OCI-LY1 (cell line): ENCODE measurements around the gene AKAP13.

ENCODE experiments used
- H2AFZ ChIP-seq: fragments of 200-600 bp; sonication (generic), shearing (Covaris generic); 2 replicates; pipeline ENCODE4 v1.6.0; 2014; ENCODE audit warnings: antibody characterized with exemption, mild to moderate bottlenecking, low read length
- H3F3A ChIP-seq: fragments of 200-600 bp; sonication (generic), shearing (Covaris generic); 2 replicates; pipeline ENCODE4 v1.6.0; 2014; ENCODE audit warnings: mild to moderate bottlenecking, antibody characterized with exemption, low read length, moderate library complexity; ENCODE audit not compliant: insufficient read depth
- H3K27ac ChIP-seq: fragments of 200-600 bp; sonication (generic); 2 replicates; pipeline ENCODE4 v1.5.1; 2014; ENCODE audit warnings: low read length, mixed run types, mild to moderate bottlenecking, low read depth; ENCODE audit not compliant: poor library complexity, severe bottlenecking
- H3K27me3 ChIP-seq: fragments of 200-600 bp; sonication (generic); 2 replicates; pipeline ENCODE4 v1.6.0; 2014; ENCODE audit warnings: antibody characterized with exemption, mild to moderate bottlenecking, low read length, moderate library complexity; ENCODE audit not compliant: insufficient read depth
- H3K36me3 ChIP-seq: fragments of 200-600 bp; sonication (generic); 2 replicates; pipeline ENCODE4 v1.6.1; 2014; ENCODE audit warnings: mild to moderate bottlenecking, antibody characterized with exemption, low read length, moderate library complexity, mixed read lengths; ENCODE audit not compliant: insufficient read depth
- H3K4me1 ChIP-seq: fragments of 200-600 bp; sonication (generic); 2 replicates; pipeline ENCODE4 v1.5.1; 2014; ENCODE audit warnings: mild to moderate bottlenecking, low read length, moderate library complexity; ENCODE audit not compliant: insufficient read depth, severe bottlenecking
- H3K4me2 ChIP-seq: fragments of 200-600 bp; sonication (generic), shearing (Covaris generic); 2 replicates; pipeline ENCODE4 v1.6.1; 2014; ENCODE audit warnings: low read length
- H3K4me3 ChIP-seq: fragments of 200-600 bp; sonication (generic); 2 replicates; pipeline ENCODE4 v1.5.1; 2014; ENCODE audit warnings: low read length, low read depth, mild to moderate bottlenecking, mixed read lengths; ENCODE audit not compliant: poor library complexity, severe bottlenecking
- H3K79me2 ChIP-seq: fragments of 200-600 bp; shearing (Covaris generic); 2 replicates; pipeline ENCODE4 v1.6.1; 2016; ENCODE audit warnings: mixed run types, low read length, mixed read lengths; ENCODE audit not compliant: insufficient read depth
- H3K9ac ChIP-seq: fragments of 200-600 bp; sonication (generic), shearing (Covaris generic); 2 replicates; pipeline ENCODE4 v1.6.1; 2014; ENCODE audit warnings: mild to moderate bottlenecking, low read length, mixed read lengths
- H3K9me2 ChIP-seq: fragments of 200-600 bp; sonication (generic), shearing (Covaris generic); 2 replicates; pipeline ENCODE4 v1.6.1; 2014; ENCODE audit warnings: low read depth, mild to moderate bottlenecking, low read length, mixed read lengths
- H3K9me3 ChIP-seq: fragments of 200-600 bp; shearing (Covaris generic); 2 replicates; pipeline ENCODE4 v1.6.1; 2014; ENCODE audit warnings: low read length, mixed read lengths
- H4K20me1 ChIP-seq: fragments of 200-600 bp; sonication (generic), shearing (Covaris generic); 2 replicates; pipeline ENCODE4 v1.6.0; 2016; ENCODE audit warnings: mild to moderate bottlenecking, low read length; ENCODE audit not compliant: insufficient read depth
- CTCF ChIP-seq: fragments of 200-600 bp; sonication (generic), shearing (Covaris generic); IDR thresholded peaks from 2 replicates; pipeline ENCODE4 v1.5.1; 2017; ENCODE audit warnings: mild to moderate bottlenecking, antibody characterized with exemption, low read length, moderate library complexity, mixed read lengths
- EZH2 ChIP-seq: fragments of 200-600 bp; sonication (generic), shearing (Covaris generic); IDR thresholded peaks from 2 replicates; pipeline ENCODE4 v1.8.0; 2017; ENCODE audit warnings: borderline replicate concordance, mixed run types, mild to moderate bottlenecking, antibody characterized with exemption, low read length, moderate library complexity, mixed read lengths

AKAP13 gene

GRCh38 chr15:85386261-85386660 is 5.9 kb downstream of the AKAP13 start:
- Histone ChIP-seq H3K36me3 (no peaks in the 10 kb centered on the region; the same call in 1 of the 2 replicates), H3K4me1 (peaks cover 79% of the 10 kb centered on the region), H3K79me2 (peaks cover 71% of the 10 kb centered on the region), H3K9ac (no peak overlapping the region), H3K27me3 (no peaks in the 10 kb centered on the region), H4K20me1 (no peaks in the 10 kb centered on the region), H3K9me2 (no peaks in the 10 kb centered on the region), H3K9me3 (no peaks in the 10 kb centered on the region), H3K27ac (no peak overlapping the region), H3K4me2 (no peak overlapping the region), H2AFZ (no peak overlapping the region), H3K4me3 (no peak overlapping the region), H3F3A (no peaks in the 10 kb centered on the region)
- TF ChIP-seq EZH2: no peak
- TF ChIP-seq CTCF: no peak

GRCh38 chr15:85388566-85389305 is 8.3 kb downstream of the AKAP13 start:
- Histone ChIP-seq H3K9me2 (no peaks in the 10 kb centered on the region), H3K36me3 (no peaks in the 10 kb centered on the region; the same call in 1 of the 2 replicates), H3K79me2 (peaks cover 74% of the 10 kb centered on the region), H4K20me1 (no peaks in the 10 kb centered on the region; the same call in 1 of the 2 replicates), H3K4me2 (peak overlapping the region; percentile 57), H2AFZ (no peak overlapping the region), H3F3A (no peaks in the 10 kb centered on the region), H3K9ac (no peak overlapping the region), H3K9me3 (no peaks in the 10 kb centered on the region), H3K27me3 (no peaks in the 10 kb centered on the region), H3K27ac (peak overlapping the region; percentile 38), H3K4me1 (peaks cover 66% of the 10 kb centered on the region), H3K4me3 (peak overlapping the region; percentile 22)
- TF ChIP-seq CTCF (no peak), EZH2 (no peak)

- Histone ChIP-seq H3K9ac (no peak overlapping the region), H4K20me1 (no peaks in the 10 kb centered on the region; the same call in 1 of the 2 replicates), H3K9me3 (no peaks in the 10 kb centered on the region), H3K27ac (peak overlapping the region; percentile 38), H3K4me1 (peaks cover 66% of the 10 kb centered on the region), H3K4me3 (no peak overlapping the region), H3K36me3 (no peaks in the 10 kb centered on the region; the same call in 1 of the 2 replicates), H3F3A (no peaks in the 10 kb centered on the region), H2AFZ (no peak overlapping the region), H3K4me2 (peak overlapping the region; percentile 57; the same call in 1 of the 2 replicates), H3K79me2 (peaks cover 74% of the 10 kb centered on the region), H3K27me3 (no peaks in the 10 kb centered on the region), H3K9me2 (no peaks in the 10 kb centered on the region)
- no peak for TF ChIP-seq EZH2
- TF ChIP-seq CTCF: no peak
These were observed 8.9 kb downstream of the AKAP13 start for GRCh38 chr15:85389306-85389650.
